GM12874 (cell line): ENCODE results near the gene DHRS2.

Source experiments
- CTCF ChIP-seq: IDR thresholded peaks from 2 replicates; pipeline ENCODE4 v1.5.1; 2011; ENCODE audit warnings: low read depth, mild to moderate bottlenecking, control low read depth, low read length, moderate library complexity; ENCODE audit not compliant: insufficient read depth

The DHRS2 gene

DNA sequence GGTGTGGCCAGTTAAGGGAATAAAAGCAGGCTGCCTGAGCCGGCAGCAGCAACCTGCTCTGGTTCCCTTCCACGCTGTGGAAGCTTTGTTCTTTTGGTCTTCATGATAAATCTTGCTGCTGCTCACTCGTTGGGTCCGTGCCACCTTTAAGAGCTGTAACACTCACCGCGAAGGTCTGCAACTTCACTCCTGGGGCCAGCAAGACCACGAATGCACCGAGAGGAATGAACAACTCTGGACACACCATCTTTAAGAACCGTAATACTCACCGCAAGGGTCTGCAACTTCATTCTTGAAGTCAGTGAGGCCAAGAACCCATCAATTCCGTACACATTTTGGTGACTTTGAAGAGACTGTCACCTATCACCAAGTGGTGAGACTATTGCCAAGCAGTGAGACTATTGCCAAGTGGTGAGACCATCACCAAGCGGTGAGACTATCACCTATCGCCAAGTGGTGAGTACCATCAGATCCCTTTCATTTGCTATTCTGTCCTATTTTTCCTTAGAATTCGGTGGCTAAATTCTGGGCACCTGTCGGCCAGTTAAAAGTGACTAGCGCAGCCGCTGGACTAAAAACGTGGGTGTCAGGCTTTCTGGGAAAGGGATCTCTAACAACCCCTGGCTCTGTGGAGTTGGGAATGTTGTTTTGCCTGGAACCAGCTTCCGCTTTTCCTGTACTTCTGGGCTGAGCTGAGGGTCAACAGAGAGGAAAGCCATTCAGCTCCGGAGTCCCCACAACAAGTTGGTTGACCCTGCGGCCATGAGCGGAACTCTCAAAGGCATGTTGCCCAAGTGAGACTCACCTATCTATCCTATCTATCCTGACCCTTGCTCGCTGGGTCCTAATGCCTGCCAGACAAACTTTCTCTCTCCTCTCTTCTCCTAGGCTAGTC is at the start of gene DHRS2:
Gene DHRS2 (plus strand): TSS at position 48 of the 895 bp plus-strand sequence. CDS start 2,501 bp downstream, outside the sequence.
- no peak for TF ChIP-seq CTCF

- peak; percentile 91 for TF ChIP-seq CTCF
These were observed 47.1 kb upstream of the DHRS2 start for GRCh38 chr14:23588884-23589598.

DNA sequence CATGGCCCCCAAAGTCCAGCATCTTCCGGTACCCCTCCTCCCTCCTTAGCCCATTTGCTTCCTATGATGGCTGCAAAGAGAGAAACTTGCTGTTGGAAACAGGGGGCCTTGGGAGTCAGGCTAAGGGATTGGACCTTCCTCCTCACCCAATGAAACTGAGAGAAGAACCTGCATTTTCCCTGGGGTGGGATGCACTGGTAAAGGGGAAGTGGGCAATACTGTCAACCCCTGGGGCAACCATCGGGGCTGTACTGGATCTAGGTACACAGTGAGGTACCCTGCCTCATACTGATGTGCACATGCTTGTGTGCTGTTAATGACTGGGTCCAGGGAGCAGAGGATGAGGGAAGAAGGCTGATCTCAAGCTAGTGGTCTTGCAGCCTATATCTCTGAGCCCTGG is 46.6 kb upstream of the DHRS2 start:
- TF ChIP-seq CTCF = no peak

DNA sequence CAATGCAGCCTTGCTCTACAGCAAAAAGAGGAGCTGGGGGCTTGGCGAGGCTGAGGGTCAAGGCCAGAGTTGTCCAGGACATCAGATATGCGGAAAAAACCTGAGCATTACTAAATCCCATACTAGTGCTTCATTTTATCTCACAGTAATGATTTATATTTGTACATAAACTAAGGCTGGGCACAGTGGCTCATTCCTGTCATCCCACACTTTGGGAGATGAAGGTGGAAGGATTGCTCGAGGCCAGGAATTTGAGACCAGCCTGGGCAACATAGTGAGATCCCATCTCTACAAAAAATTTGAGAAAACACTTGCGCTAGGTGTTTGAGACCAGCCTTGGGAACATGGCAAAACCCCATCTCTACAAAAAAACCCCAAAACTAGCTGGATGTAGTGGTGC is 46.0 kb upstream of the DHRS2 start:
- TF ChIP-seq CTCF = no peak

- TF ChIP-seq CTCF = no peak
These were observed 35.8 kb upstream of the DHRS2 start for GRCh38 chr14:23600322-23600707.

GRCh38 chr14:23600806-23601205 is 35.4 kb upstream of the DHRS2 start:
- no peak for TF ChIP-seq CTCF

DNA sequence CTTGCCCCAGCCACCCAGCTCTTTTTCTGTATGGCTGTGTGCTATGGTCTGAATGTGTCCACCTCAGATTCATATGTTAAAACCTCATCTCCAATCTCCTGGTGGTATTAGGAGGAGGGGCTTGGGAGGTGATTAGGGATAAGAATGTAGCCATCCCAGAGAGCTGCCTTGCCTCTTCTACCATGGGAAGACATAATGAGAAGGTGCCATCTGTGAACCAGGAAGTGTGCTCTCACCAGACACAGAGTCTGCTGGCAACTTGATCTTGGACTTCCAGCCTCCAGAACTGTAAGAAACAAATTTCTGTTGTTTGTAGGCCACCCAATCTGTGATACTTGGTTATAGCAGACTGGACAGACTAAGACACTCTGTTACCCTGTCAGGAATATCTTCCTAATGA is 34.7 kb upstream of the DHRS2 start:
- TF ChIP-seq CTCF = no peak
